IgD-negative memory B cell (primary cell): Measurements from ENCODE around the gene GUK1. TPM values are rescaled to one million over a fixed set of nuclear protein-coding genes. Genes with fewer than 3 reads are reported as not detected.

Experiments used
- H3K27ac Mint-ChIP-seq, 3 donors: one replicate each; pipeline ENCODE4 v1.8.0; 2020 to 2022; ENCODE audit warnings: mild to moderate bottlenecking in 3 of 3, mixed read lengths in 3 of 3, moderate library complexity in 1 of 3
- H3K27me3 Mint-ChIP-seq: one replicate; pipeline ENCODE4 v1.8.0; 2021; ENCODE audit warnings: mixed read lengths
- H3K36me3 Mint-ChIP-seq: one replicate; pipeline ENCODE4 v1.8.0; 2020; ENCODE audit warnings: mild to moderate bottlenecking, mixed read lengths
- H3K4me1 Mint-ChIP-seq, 3 donors: one replicate each; pipeline ENCODE4 v1.8.0; 2020 to 2022; ENCODE audit warnings: mixed read lengths in 3 of 3, mild to moderate bottlenecking in 1 of 3
- H3K4me3 Mint-ChIP-seq, 4 donors: one replicate each; pipeline ENCODE4 v1.8.0; 2020 to 2022; ENCODE audit warnings: mild to moderate bottlenecking in 4 of 4, mixed read lengths in 4 of 4, moderate library complexity in 3 of 4
- H3K9me3 Mint-ChIP-seq, 3 donors: one replicate each; pipeline ENCODE4 v1.8.0; 2020 to 2021; ENCODE audit warnings: mixed read lengths in 3 of 3, mild to moderate bottlenecking in 1 of 3
- polyA plus RNA-seq: library from polyadenylated mRNA; unstranded; fragments of 300-500 nt; fragmentation: Illumina TruSeq; gene quantifications from one replicate; pipeline ENCODE4 v1.2.3, GENCODE V29; 2021

GUK1 gene
- polyA plus RNA-seq, 1 donor from 2014 or later, result 250 TPM

DNA sequence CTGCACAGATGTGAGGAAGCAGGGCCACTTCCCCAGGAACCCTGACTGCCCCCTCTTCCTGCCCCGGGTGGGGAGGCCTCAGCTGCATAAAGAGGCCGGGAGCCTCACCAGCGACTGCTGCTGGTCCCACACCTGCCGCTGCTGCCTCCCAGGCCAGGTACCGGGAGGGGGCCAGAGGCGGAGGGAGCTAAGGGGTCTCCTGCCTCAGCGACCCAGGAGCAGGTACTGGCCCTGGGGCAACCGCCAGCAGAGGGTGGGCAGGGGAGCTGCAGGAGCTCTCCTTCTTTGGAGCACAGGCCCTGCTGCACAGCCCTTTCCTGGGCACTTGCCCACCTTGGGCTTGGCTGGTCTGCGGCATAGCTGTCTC, 16.4 kb downstream of the GUK1 start:
- no peak overlapping the region for H3K27ac Mint-ChIP-seq
- H3K4me1 Mint-ChIP-seq, result peaks cover 0 to 2% (median 0%) of the 10 kb centered on the region in 3 donors
- peak overlapping the region in 1 of 4 donors; percentile 52 for H3K4me3 Mint-ChIP-seq
- no peaks in the 10 kb centered on the region for H3K9me3 Mint-ChIP-seq
- peaks cover 2% of the 10 kb centered on the region for H3K27me3 Mint-ChIP-seq
- H3K36me3 Mint-ChIP-seq, result peaks cover 2% of the 10 kb centered on the region

DNA sequence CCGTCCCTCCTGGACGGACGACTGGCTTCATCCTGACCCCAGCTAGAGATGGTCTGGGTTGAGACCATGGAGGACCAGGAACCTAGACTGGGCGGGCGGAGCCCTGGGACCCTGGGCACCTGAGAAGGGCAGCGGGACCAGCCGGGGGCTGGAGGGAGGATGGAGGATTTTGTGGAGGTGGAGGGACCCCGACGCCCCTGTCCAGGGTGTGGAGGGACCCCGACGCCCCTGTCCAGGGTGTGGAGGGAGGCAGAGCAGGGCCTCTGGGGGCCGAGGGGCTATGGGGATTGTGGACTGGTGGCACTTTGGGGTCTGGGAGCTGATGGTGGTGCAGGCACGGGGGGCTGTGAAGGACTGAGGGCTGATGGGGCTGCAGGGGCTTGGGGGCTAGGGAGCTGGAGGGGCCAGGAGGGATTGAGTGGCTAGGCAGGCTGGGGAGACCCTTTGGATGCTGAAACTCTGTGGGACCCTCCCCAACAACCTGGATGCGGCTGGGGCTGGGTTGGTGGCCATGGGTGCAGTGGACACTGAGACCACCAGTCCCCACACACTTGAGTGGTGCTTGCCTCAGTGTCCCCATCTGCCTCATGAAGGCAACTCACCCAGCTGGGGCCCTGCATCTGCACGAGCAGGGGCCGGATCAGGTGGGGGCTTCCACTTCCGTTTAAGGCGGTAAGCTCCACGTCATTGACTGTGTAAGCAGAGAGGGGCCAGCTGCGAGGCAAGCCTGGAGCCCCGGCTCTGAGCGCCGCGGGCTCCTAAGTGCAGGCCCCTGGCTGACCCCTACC, 17.1 kb downstream of the GUK1 start:
- H3K27ac Mint-ChIP-seq, result no peak overlapping the region
- H3K36me3 Mint-ChIP-seq, result peaks cover 2% of the 10 kb centered on the region
- peaks cover 0 to 2% (median 0%) of the 10 kb centered on the region in 3 donors for H3K4me1 Mint-ChIP-seq
- H3K27me3 Mint-ChIP-seq, result peaks cover 2% of the 10 kb centered on the region
- no peaks in the 10 kb centered on the region for H3K9me3 Mint-ChIP-seq
- H3K4me3 Mint-ChIP-seq, result peak overlapping the region in 1 of 4 donors; percentile 52

DNA sequence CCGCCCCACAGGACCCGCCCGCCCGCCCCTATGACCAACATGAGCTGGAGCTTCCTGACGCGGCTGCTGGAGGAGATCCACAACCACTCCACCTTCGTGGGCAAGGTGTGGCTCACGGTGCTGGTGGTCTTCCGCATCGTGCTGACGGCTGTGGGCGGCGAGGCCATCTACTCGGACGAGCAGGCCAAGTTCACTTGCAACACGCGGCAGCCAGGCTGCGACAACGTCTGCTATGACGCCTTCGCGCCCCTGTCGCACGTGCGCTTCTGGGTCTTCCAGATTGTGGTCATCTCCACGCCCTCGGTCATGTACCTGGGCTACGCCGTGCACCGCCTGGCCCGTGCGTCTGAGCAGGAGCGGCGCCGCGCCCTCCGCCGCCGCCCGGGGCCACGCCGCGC, 17.6 kb downstream of the GUK1 start:
- no peaks in the 10 kb centered on the region for H3K9me3 Mint-ChIP-seq
- peaks cover 2% of the 10 kb centered on the region for H3K27me3 Mint-ChIP-seq
- no peak overlapping the region for H3K4me3 Mint-ChIP-seq
- H3K36me3 Mint-ChIP-seq, result peaks cover 2% of the 10 kb centered on the region
- no peak overlapping the region for H3K27ac Mint-ChIP-seq
- H3K4me1 Mint-ChIP-seq, result no peaks in the 10 kb centered on the region

- H3K9me3 Mint-ChIP-seq, result no peaks in the 10 kb centered on the region
- H3K4me3 Mint-ChIP-seq, result no peak overlapping the region
- peaks cover 2% of the 10 kb centered on the region for H3K36me3 Mint-ChIP-seq
- no peak overlapping the region for H3K27ac Mint-ChIP-seq
- H3K4me1 Mint-ChIP-seq, result no peaks in the 10 kb centered on the region
- peaks cover 2% of the 10 kb centered on the region for H3K27me3 Mint-ChIP-seq
Measured at GRCh38 chr1:228158151-228159007, 18.3 kb downstream of the GUK1 start.

- Mint-ChIP-seq H3K27me3 (peaks cover 2% of the 10 kb centered on the region), H3K27ac (no peak overlapping the region), H3K9me3 (no peaks in the 10 kb centered on the region), H3K36me3 (no peaks in the 10 kb centered on the region), H3K4me3 (no peak overlapping the region), H3K4me1 (no peaks in the 10 kb centered on the region)
Measured at GRCh38 chr1:228159008-228159665, 19.1 kb downstream of the GUK1 start.

- Mint-ChIP-seq H3K4me3 (no peak overlapping the region), H3K4me1 (peaks cover 3 to 6% (median 5%) of the 10 kb centered on the region in 3 donors), H3K9me3 (no peaks in the 10 kb centered on the region), H3K27me3 (peaks cover 2% of the 10 kb centered on the region), H3K36me3 (no peaks in the 10 kb centered on the region), H3K27ac (no peak overlapping the region)
Measured at GRCh38 chr1:228160201-228160761, 20.2 kb downstream of the GUK1 start.

DNA sequence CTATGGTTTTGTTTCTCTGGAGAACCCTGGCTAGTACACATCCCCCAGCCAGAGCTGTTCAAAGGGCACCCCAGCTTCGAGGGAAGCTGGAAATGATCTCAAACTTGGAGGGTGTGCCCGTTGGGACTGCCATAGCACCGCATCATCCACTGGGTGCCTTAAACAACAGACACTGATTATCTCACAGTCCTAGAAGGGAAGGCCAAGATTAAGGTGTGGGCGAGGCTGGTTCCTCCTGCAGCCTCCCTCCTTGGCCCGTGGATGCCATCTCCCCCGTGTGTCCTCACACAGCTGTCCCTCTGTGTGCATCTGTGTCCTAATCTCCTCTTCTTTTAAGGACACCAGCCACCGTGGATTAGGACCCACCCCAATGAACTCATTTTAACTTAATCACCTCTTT, 21.3 kb downstream of the GUK1 start:
- Mint-ChIP-seq H3K27me3 (peaks cover 2% of the 10 kb centered on the region), H3K27ac (peak overlapping the region in 1 of 3 donors; percentile 23), H3K4me3 (no peak overlapping the region), H3K9me3 (no peaks in the 10 kb centered on the region), H3K4me1 (peaks cover 3 to 6% (median 5%) of the 10 kb centered on the region in 3 donors), H3K36me3 (no peaks in the 10 kb centered on the region)

DNA sequence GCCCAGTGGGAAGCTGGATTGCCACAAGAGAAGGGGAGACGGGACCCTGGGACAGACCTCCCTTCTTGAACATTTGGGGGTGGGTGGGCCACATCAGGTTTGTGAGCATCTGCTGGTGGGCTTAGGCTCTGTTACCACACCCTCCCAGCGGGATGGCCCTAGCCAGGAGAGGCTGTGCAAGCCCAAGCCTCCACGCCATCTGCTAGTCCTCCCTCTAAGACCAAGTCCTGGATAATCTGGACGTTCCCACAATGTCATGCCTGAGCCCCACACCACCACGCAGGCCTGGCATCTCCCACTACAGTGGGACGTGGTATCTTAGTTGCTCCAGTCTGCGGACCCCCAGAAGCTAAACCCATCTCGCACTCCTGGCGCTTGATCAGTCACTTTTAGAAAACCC, 21.8 kb downstream of the GUK1 start:
- Mint-ChIP-seq H3K36me3 (no peaks in the 10 kb centered on the region), H3K9me3 (no peaks in the 10 kb centered on the region), H3K4me1 (peaks cover 6 to 11% (median 9%) of the 10 kb centered on the region in 3 donors), H3K4me3 (no peak overlapping the region), H3K27ac (peak overlapping the region in 1 of 3 donors; percentile 18), H3K27me3 (peaks cover 2% of the 10 kb centered on the region)

- H3K27ac Mint-ChIP-seq, result no peak overlapping the region
- no peaks in the 10 kb centered on the region for H3K9me3 Mint-ChIP-seq
- H3K4me3 Mint-ChIP-seq, result no peak overlapping the region
- H3K27me3 Mint-ChIP-seq, result peaks cover 2% of the 10 kb centered on the region
- peaks cover 8 to 12% (median 10%) of the 10 kb centered on the region in 3 donors for H3K4me1 Mint-ChIP-seq
- H3K36me3 Mint-ChIP-seq, result no peaks in the 10 kb centered on the region
Measured at GRCh38 chr1:228162286-228163006, 22.4 kb downstream of the GUK1 start.

DNA sequence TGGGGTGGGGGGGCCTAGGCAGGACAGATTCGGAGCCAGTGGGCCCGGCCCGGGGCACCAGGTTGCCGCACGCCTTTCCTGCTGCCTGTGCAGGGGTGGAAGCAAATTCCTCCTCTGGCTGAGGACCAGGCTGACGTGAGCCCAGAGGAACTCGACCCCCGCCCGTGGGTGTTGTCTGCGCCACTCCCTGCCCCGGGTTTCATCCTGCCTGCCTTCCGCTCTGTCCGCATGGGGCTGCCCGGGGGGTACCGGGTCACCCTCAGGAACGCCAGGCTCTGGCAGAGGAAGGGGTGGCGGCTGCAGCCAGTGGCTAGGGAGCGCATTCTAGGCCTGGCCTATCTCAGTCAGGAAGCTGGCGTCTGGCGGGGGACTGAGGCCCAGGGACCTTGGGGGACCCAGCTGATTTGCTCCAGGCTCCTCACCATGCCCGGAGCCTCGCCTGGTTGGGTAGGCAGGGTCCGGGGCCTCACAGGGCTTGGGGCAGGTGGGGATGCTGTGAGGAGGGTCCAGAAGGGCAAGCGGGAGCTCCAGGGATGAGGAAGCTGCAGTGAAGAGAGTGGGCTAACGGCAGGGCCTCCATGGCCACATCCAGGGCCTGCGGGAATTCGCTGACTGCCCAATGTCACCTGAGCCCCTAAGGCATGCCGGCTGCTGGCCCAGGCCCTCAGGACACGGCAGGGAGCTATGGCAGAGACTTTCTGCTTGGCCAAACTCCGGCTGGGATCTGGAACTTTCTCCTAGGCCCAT, 23.1 kb downstream of the GUK1 start:
- no peaks in the 10 kb centered on the region for H3K9me3 Mint-ChIP-seq
- H3K4me3 Mint-ChIP-seq, result no peak overlapping the region
- no peaks in the 10 kb centered on the region for H3K36me3 Mint-ChIP-seq
- peak overlapping the region in 1 of 3 donors; percentile 95 for H3K27ac Mint-ChIP-seq
- peaks cover 12 to 16% (median 13%) of the 10 kb centered on the region in 3 donors for H3K4me1 Mint-ChIP-seq
- H3K27me3 Mint-ChIP-seq, result peaks cover 2% of the 10 kb centered on the region

DNA sequence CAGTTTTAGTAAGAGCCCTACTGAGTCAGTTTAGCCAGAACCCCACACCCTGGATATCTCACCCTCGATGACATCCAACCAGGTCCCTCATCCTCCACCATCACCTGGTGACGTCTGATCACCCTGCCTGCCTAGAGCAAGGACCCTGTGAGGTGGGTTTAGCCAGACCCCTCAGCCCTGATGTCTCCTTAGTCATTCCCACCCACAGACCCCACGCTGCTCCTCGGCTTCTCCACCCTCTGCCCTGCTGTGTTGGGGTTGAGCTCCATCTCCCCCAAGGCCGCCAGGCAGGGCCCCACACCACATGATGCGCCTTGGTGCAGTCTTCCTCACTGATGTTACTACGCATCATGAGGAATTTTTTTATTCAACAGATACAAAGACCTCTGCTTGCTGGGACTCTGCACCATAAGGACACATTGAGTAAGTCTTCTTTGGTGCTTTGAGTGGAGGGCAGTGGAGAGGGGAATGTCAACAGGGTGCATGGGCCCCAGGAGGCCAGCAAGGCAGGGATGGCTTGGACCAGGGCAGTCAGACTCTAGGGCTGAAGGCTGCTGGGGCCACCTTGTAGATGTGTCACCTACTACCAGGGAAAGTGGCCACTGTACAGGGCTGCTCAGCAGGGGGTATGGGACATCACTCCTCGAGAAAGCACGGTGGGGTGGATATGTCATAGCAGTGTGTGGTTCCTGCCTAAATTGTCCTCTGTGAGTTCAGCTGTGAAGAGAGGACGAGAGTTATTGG, 23.9 kb downstream of the GUK1 start:
- H3K4me1 Mint-ChIP-seq, result peaks cover 12 to 19% (median 17%) of the 10 kb centered on the region in 3 donors
- peaks cover 2% of the 10 kb centered on the region for H3K27me3 Mint-ChIP-seq
- no peaks in the 10 kb centered on the region for H3K9me3 Mint-ChIP-seq
- no peaks in the 10 kb centered on the region for H3K36me3 Mint-ChIP-seq
- peak overlapping the region in 2 of 4 donors; percentile 87 to 89 for H3K4me3 Mint-ChIP-seq
- H3K27ac Mint-ChIP-seq, result peak overlapping the region; percentile 77 to 95 (median 91)

- peak overlapping the region; percentile 94 to 98 (median 95) for H3K27ac Mint-ChIP-seq
- H3K4me1 Mint-ChIP-seq, result peaks cover 12 to 22% (median 17%) of the 10 kb centered on the region in 3 donors
- H3K36me3 Mint-ChIP-seq, result peaks cover 2% of the 10 kb centered on the region
- H3K27me3 Mint-ChIP-seq, result peaks cover 2% of the 10 kb centered on the region
- no peaks in the 10 kb centered on the region for H3K9me3 Mint-ChIP-seq
- peak overlapping the region; percentile 87 to 98 (median 92) for H3K4me3 Mint-ChIP-seq
Measured at GRCh38 chr1:228164561-228165371, 24.7 kb downstream of the GUK1 start.
